GM19023 (cell line): ENCODE data around the gene TRPV6.

Source experiments
- ATAC-seq: cut with Tn5 transposase; IDR thresholded peaks from one replicate; pipeline ENCODE4 v1.9.1; 2021; ENCODE audit warnings: mild to moderate bottlenecking, moderate library complexity; ENCODE audit not compliant: unreplicated experiment

TRPV6 gene

GRCh38 chr7:142855114-142855743 lies 30.3 kb downstream of the TRPV6 start:
- no peak for ATAC-seq

- peak; percentile 63 for ATAC-seq
Observed at GRCh38 chr7:142854372-142855113, 31.0 kb downstream of the TRPV6 start, which contains the start of gene EPHB6. EPHB6 (plus strand) TSS chr7:142855076; CDS start chr7:142863228, 8,152 bp downstream.

- peak; percentile 81 for ATAC-seq
Observed at GRCh38 chr7:142853739-142854371, 31.7 kb downstream of the TRPV6 start.

- no peak for ATAC-seq
Observed at GRCh38 chr7:142851919-142852318, 33.6 kb downstream of the TRPV6 start.

- no peak for ATAC-seq
Observed at GRCh38 chr7:142851269-142851668, 34.3 kb downstream of the TRPV6 start.

- ATAC-seq = no peak
Observed at GRCh38 chr7:142847353-142847752, 38.2 kb downstream of the TRPV6 start.

- no peak for ATAC-seq
Observed at GRCh38 chr7:142842251-142842766, 43.2 kb downstream of the TRPV6 start.

- ATAC-seq = no peak
Observed at GRCh38 chr7:142838461-142839213, 46.9 kb downstream of the TRPV6 start.

GRCh38 chr7:142836426-142836825 lies 49.1 kb downstream of the TRPV6 start:
- no peak for ATAC-seq

GRCh38 chr7:142835487-142835886 lies 50.1 kb downstream of the TRPV6 start:
- ATAC-seq = no peak

- peak; percentile 75 for ATAC-seq
Observed at GRCh38 chr7:142833174-142834048, 52.1 kb downstream of the TRPV6 start.

GRCh38 chr7:142832417-142832816 lies 53.1 kb downstream of the TRPV6 start:
- no peak for ATAC-seq

- no peak for ATAC-seq
Observed at GRCh38 chr7:142827951-142828500, 57.5 kb downstream of the TRPV6 start.

GRCh38 chr7:142822714-142823113 lies 62.8 kb downstream of the TRPV6 start:
- ATAC-seq = no peak
